Measurements from ENCODE around the gene MAN2B2. TPM values are rescaled to one million over a fixed set of nuclear protein-coding genes. Genes with fewer than 3 reads are reported as not detected.

The MAN2B2 gene
- total RNA-seq, 2 experiments from 2014 or later = 10.8 to 13.0 TPM

GRCh38 chr4:6620891-6621555, 46.0 kb downstream of the MAN2B2 start:
- no peak for TF ChIP-seq CTCF (IDR thresholded peaks at IDR 0.05)
- H3K27me3 Mint-ChIP-seq = no peaks in the 10 kb centered on the region
- ATAC-seq (no peak), DNase-seq (no peak)
- intact Hi-C loops (cut with micrococcal nuclease) = no loop called here
- H3K4me3 Mint-ChIP-seq = no peak overlapping the region
- no peaks in the 10 kb centered on the region for H3K9me3 Mint-ChIP-seq
- H3K4me1 Mint-ChIP-seq (ENCODE audit: low read depth) = no peaks in the 10 kb centered on the region
- peaks cover 20% of the 10 kb centered on the region for H3K36me3 Mint-ChIP-seq (ENCODE audit: low read depth)
- ChIA-PET CTCF (no interaction called here), POLR2A (no interaction called here)
- H3K27ac Mint-ChIP-seq = no peak overlapping the region

- Mint-ChIP-seq H3K9me3 (no peaks in the 10 kb centered on the region), H3K4me1 (ENCODE audit: low read depth) (no peaks in the 10 kb centered on the region), H3K27ac (no peak overlapping the region), H3K27me3 (no peaks in the 10 kb centered on the region), H3K4me3 (no peak overlapping the region), H3K36me3 (ENCODE audit: low read depth) (peaks cover 16% of the 10 kb centered on the region)
- ATAC-seq (no peak), DNase-seq (no peak)
- TF ChIP-seq CTCF (IDR thresholded peaks at IDR 0.05) = no peak
- ChIA-PET POLR2A (no interaction called here), CTCF (no interaction called here)
- intact Hi-C loops (cut with micrococcal nuclease) = no loop called here
Measured at GRCh38 chr4:6621556-6621927, 46.6 kb downstream of the MAN2B2 start.

- POLR2A ChIA-PET = no interaction called here
- H3K4me1 Mint-ChIP-seq (ENCODE audit: low read depth) = no peaks in the 10 kb centered on the region
- peaks cover 8% of the 10 kb centered on the region for H3K36me3 Mint-ChIP-seq (ENCODE audit: low read depth)
- no peak overlapping the region for H3K27ac Mint-ChIP-seq
- no peaks in the 10 kb centered on the region for H3K9me3 Mint-ChIP-seq
- H3K4me3 Mint-ChIP-seq = no peak overlapping the region
- no peak for TF ChIP-seq CTCF (IDR thresholded peaks at IDR 0.05)
- CTCF ChIA-PET = no interaction called here
- H3K27me3 Mint-ChIP-seq = no peaks in the 10 kb centered on the region
- DNase-seq = no peak
- no peak for ATAC-seq
- intact Hi-C loops (cut with micrococcal nuclease) = no loop called here
Measured at GRCh38 chr4:6622744-6623143, 47.8 kb downstream of the MAN2B2 start.

GRCh38 chr4:6625256-6625655, 50.3 kb downstream of the MAN2B2 start:
- intact Hi-C loops (cut with micrococcal nuclease) = no loop called here
- Mint-ChIP-seq H3K36me3 (ENCODE audit: low read depth) (peaks cover 3% of the 10 kb centered on the region), H3K27ac (no peak overlapping the region), H3K4me1 (ENCODE audit: low read depth) (no peaks in the 10 kb centered on the region), H3K27me3 (no peaks in the 10 kb centered on the region), H3K4me3 (no peak overlapping the region), H3K9me3 (no peaks in the 10 kb centered on the region)
- DNase-seq (no peak), ATAC-seq (no peak)
- TF ChIP-seq CTCF (IDR thresholded peaks at IDR 0.05) = no peak
- POLR2A ChIA-PET = interaction anchor here (0.8 kb wide), 2 partner anchors 15 to 99 kb away, joined by 3 read pairs; partner anchors contain the start of gene MRFAP1
- CTCF ChIA-PET = no interaction called here

GRCh38 chr4:6626066-6626465, 51.1 kb downstream of the MAN2B2 start:
- POLR2A ChIA-PET = interaction anchor here (0.8 to 1.4 kb wide), 2 partner anchors 48 to 98 kb away, joined by 3 to 4 read pairs; a partner anchor contains a TSS
- DNase-seq = no peak
- CTCF ChIA-PET = no interaction called here
- no peak for ATAC-seq
- no peak overlapping the region for H3K27ac Mint-ChIP-seq
- peaks cover 3% of the 10 kb centered on the region for H3K36me3 Mint-ChIP-seq (ENCODE audit: low read depth)
- no peaks in the 10 kb centered on the region for H3K9me3 Mint-ChIP-seq
- H3K4me3 Mint-ChIP-seq = no peak overlapping the region
- no peaks in the 10 kb centered on the region for H3K27me3 Mint-ChIP-seq
- H3K4me1 Mint-ChIP-seq (ENCODE audit: low read depth) = no peaks in the 10 kb centered on the region
- intact Hi-C loops (cut with micrococcal nuclease) = no loop called here
- no peak for TF ChIP-seq CTCF (IDR thresholded peaks at IDR 0.05)

All from activated CD8-positive, alpha-beta T cell treated with anti-CD3 and anti-CD28 coated beads for 36 hours (primary cell).